ENCODE measurements around the gene CHL1.

Gene CHL1

GRCh38 chr3:458653-459310 is 262.2 kb downstream of the CHL1 start:
- H3K4me3 ChIP-seq (ENCODE audit: low read depth, low read length), result no peak overlapping the region
- DNase-seq (ENCODE audit: low read depth), result no peak
- TF ChIP-seq POLR2A (IDR thresholded peaks at IDR 0.05; ENCODE audit: extremely low read depth, insufficient read length) (no peak), MAX (IDR thresholded peaks at IDR 0.05; ENCODE audit: low read depth, low read length) (no peak)

Data from NB4 (cell line).